Fibroblast of lung (primary cell): ENCODE data around the gene SRPK3. TPM values are rescaled to one million over a fixed set of nuclear protein-coding genes. Genes with fewer than 3 reads are reported as not detected.

Experiments
- DNase-seq, 2 donors: peaks; one replicate each; pipeline versions ENCODE4 v3.0.0 to v3.0.0-alpha.2; 2010; ENCODE audit warnings: low read depth in 2 of 2
- H2AFZ ChIP-seq: 2 replicates; pipeline ENCODE4 v1.5.1; 2012; ENCODE audit warnings: low read length, control low read depth, inconsistent platforms
- H3K27ac ChIP-seq: 2 replicates; pipeline ENCODE4 v1.5.1; 2011; ENCODE audit warnings: low read length, control low read depth; ENCODE audit not compliant: insufficient read depth
- H3K27me3 ChIP-seq: 2 replicates; pipeline ENCODE4 v1.5.1; 2011; ENCODE audit warnings: mild to moderate bottlenecking, low read length; ENCODE audit not compliant: control insufficient read depth, insufficient read depth
- H3K36me3 ChIP-seq: 2 replicates; pipeline ENCODE4 v1.5.1; 2011; ENCODE audit warnings: low read length; ENCODE audit not compliant: control insufficient read depth, insufficient read depth
- H3K4me1 ChIP-seq: 2 replicates; pipeline ENCODE4 v1.5.1; 2011; ENCODE audit warnings: low read length; ENCODE audit not compliant: control insufficient read depth, insufficient read depth; ENCODE audit errors: extremely low read depth
- H3K4me2 ChIP-seq: 2 replicates; pipeline ENCODE4 v1.5.1; 2011; ENCODE audit warnings: low read length, control low read depth; ENCODE audit not compliant: insufficient read depth; ENCODE audit errors: extremely low read depth
- H3K4me3 ChIP-seq, 4 experiments: fragments of 200-600 bp in 1 of 4; sonication (generic) in 1 of 4; replicated peaks in 1 of 4; 2 replicates each; pipeline ENCODE4 v1.5.1; 2011 to 2016; ENCODE audit warnings: low read length in 4 of 4, low read depth in 3 of 4, mild to moderate bottlenecking in 3 of 4, control low read depth in 2 of 4, inconsistent platforms in 1 of 4, mixed read lengths in 1 of 4; ENCODE audit not compliant: insufficient read depth in 1 of 4; ENCODE audit errors: control extremely low read depth in 1 of 4
- H3K79me2 ChIP-seq: 2 replicates; pipeline ENCODE4 v1.5.1; 2012; ENCODE audit warnings: mild to moderate bottlenecking, low read length, inconsistent platforms; ENCODE audit not compliant: control insufficient read depth, insufficient read depth
- H3K9ac ChIP-seq: 2 replicates; pipeline ENCODE4 v1.5.1; 2011; ENCODE audit warnings: mild to moderate bottlenecking, low read length, control low read depth; ENCODE audit not compliant: insufficient read depth
- H3K9me3 ChIP-seq: 2 replicates; pipeline ENCODE4 v1.5.1; 2012; ENCODE audit warnings: low read depth, low read length; ENCODE audit not compliant: control insufficient read depth, insufficient read depth
- H4K20me1 ChIP-seq: 2 replicates; pipeline ENCODE4 v1.5.1; 2011; ENCODE audit warnings: low read length; ENCODE audit not compliant: control insufficient read depth, insufficient read depth; ENCODE audit errors: extremely low read depth
- CTCF ChIP-seq, 2 donors: IDR thresholded peaks in 1 of 2; conservative IDR thresholded peaks in 1 of 2; 1 replicate in 1 of 2; 2 replicates in 1 of 2; pipeline ENCODE4 v1.5.1; 2011 to 2012; ENCODE audit warnings: low read length in 2 of 2, control low read depth in 1 of 2, inconsistent platforms in 1 of 2, low read depth in 1 of 2, mild to moderate bottlenecking in 1 of 2
- EZH2 ChIP-seq: IDR thresholded peaks from 2 replicates; pipeline ENCODE4 v1.5.1; 2012; ENCODE audit warnings: low read length, control low read depth, mild to moderate bottlenecking; ENCODE audit errors: missing control alignments
- polyA plus RNA-seq, 2 donors: library from polyadenylated mRNA; depleted of rRNA in 1 of 2; stranded (reverse) in 1 of 2; unstranded in 1 of 2; fragments of >200 nt; gene quantifications; 2 replicates each; pipeline ENCODE4 v1.2.1, GENCODE V29; 2011 to 2012; ENCODE audit warnings: missing spikeins in 1 of 2
- total RNA-seq: library from RNA; depleted of rRNA; stranded (reverse); fragments of >200 nt; gene quantifications from 2 replicates; pipeline ENCODE4 v1.2.1, GENCODE V29; 2014

The SRPK3 gene
- total and polyA plus RNA-seq, 2 donors (not counting 1 experiment from before 2014, with no cell fraction given): 0.40 to 0.83 TPM

- no peak overlapping the region for H3K9ac ChIP-seq
- no peak for DNase-seq
- no peaks in the 10 kb centered on the region for H4K20me1 ChIP-seq
- TF ChIP-seq EZH2 (no peak), CTCF (conservative IDR thresholded peaks at IDR 0.05 in 1 of 2, IDR thresholded peaks at IDR 0.05 in 1 of 2; ENCODE audit: low read depth in 1 of 2, low read length in 2 of 2) (no peak)
- no peaks in the 10 kb centered on the region for H3K36me3 ChIP-seq
- H3K4me2 ChIP-seq: no peak overlapping the region
- H3K79me2 ChIP-seq: no peaks in the 10 kb centered on the region
- H2AFZ ChIP-seq: no peak overlapping the region
- no peak overlapping the region for H3K4me3 ChIP-seq
- no peaks in the 10 kb centered on the region for H3K27me3 ChIP-seq
- peaks cover 3% of the 10 kb centered on the region for H3K4me1 ChIP-seq
- H3K9me3 ChIP-seq: no peaks in the 10 kb centered on the region
- H3K27ac ChIP-seq: no peak overlapping the region
Measured at GRCh38 chrX:153762626-153763173, 18.1 kb upstream of the SRPK3 start.

DNA sequence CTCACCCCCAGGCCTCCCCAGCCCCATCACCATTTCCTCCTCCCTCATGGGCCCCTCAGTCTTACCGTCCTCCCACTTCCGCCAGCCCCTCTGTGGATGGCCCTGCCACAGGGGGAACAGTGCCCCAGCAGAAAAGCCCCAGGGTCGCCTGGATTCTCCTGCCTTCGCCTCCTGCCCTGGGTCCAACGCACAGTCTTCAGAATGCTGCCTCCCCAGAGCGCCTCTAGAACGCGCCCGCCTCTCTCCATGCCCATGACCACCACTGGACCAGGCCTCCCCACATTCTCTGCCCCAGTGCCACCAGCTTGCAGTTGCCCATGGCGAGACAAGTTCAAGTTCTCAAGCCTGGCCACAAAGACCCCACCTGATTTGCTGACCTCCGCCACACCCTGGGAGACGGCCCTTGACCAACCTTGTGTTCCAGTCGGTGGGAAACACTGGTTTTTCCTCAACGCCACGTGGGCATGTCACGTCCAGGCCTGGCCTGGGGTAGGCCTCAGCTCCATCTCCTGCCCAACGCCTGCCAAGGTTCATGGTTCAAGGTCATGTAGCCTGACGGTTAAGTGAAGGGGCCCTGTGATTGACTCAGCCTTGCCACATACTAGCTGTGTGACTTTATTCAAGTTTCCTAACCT is 17.4 kb upstream of the SRPK3 start:
- Histone ChIP-seq H3K9ac (no peak overlapping the region), H4K20me1 (no peaks in the 10 kb centered on the region), H3K79me2 (no peaks in the 10 kb centered on the region), H3K27me3 (no peaks in the 10 kb centered on the region), H2AFZ (no peak overlapping the region), H3K9me3 (no peaks in the 10 kb centered on the region), H3K36me3 (no peaks in the 10 kb centered on the region), H3K4me2 (no peak overlapping the region), H3K27ac (no peak overlapping the region), H3K4me1 (peaks cover 3% of the 10 kb centered on the region), H3K4me3 (no peak overlapping the region)
- no peak for TF ChIP-seq CTCF (conservative IDR thresholded peaks at IDR 0.05 in 1 of 2, IDR thresholded peaks at IDR 0.05 in 1 of 2; ENCODE audit: low read depth in 1 of 2, low read length in 2 of 2)
- no peak for TF ChIP-seq EZH2
- DNase-seq: no peak

GRCh38 chrX:153763989-153764755 is 16.7 kb upstream of the SRPK3 start, which contains the start of gene PLXNB3:
Gene PLXNB3, plus strand, starts transcription at chrX:153764249. Its CDS starts 1,287 bp downstream, at chrX:153765536.
- Histone ChIP-seq H3K4me2 (peak within 1 kb of the TSS; percentile 44), H3K27me3 (no peaks in the 10 kb centered on the region), H3K4me1 (peaks cover 3% of the 10 kb centered on the region), H3K36me3 (no peaks in the 10 kb centered on the region), H3K27ac (no peak within 1 kb of the TSS), H3K9ac (peak within 1 kb of the TSS; percentile 16), H2AFZ (no peak within 1 kb of the TSS), H3K9me3 (no peaks in the 10 kb centered on the region), H4K20me1 (no peaks in the 10 kb centered on the region), H3K79me2 (no peaks in the 10 kb centered on the region), H3K4me3 (peak within 1 kb of the TSS in 1 of 4 experiments; percentile 48)
- TF ChIP-seq CTCF (conservative IDR thresholded peaks at IDR 0.05 in 1 of 2, IDR thresholded peaks at IDR 0.05 in 1 of 2; ENCODE audit: low read depth in 1 of 2, low read length in 2 of 2): peak; percentile 65 to 68
- TF ChIP-seq EZH2: no peak
- DNase-seq: peak; percentile 55 to 59
